ENCODE data around the gene KRT6B.

KRT6B gene

DNA sequence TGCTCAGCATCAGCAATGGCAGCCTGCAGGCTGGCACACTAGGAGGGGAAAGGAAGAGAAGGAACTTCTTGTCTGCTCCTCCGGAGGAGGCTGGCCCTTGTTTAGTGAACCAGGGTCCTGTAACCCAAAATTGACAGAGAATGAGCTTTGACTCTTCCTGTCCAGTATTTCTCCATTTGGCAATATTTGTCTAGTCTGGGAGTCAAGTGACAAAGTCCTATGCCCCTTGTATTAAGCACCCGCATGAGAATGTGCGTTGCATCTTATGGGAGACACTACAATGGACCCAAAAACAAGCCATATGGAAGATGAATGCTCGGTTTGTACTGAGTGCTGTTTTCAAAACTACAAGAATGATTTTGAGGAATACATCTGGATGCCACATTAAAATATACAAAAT lies 17.9 kb upstream of the KRT6B start:
- Histone ChIP-seq H3K27ac (ENCODE audit: low read depth, low read length) (no peak overlapping the region), H3K23ac (ENCODE audit: low read length) (no peak overlapping the region), H2BK120ac (ENCODE audit: low read depth, low read length) (no peak overlapping the region), H3K18ac (ENCODE audit: low read length) (no peak overlapping the region), H3K36me3 (ENCODE audit: control insufficient read depth, insufficient read depth, low read length) (no peaks in the 10 kb centered on the region), H3K79me1 (ENCODE audit: low read length) (no peaks in the 10 kb centered on the region), H4K5ac (ENCODE audit: low read length) (no peak overlapping the region), H3K4me1 (ENCODE audit: control insufficient read depth, low read depth, low read length) (no peaks in the 10 kb centered on the region), H4K8ac (ENCODE audit: low read depth, low read length) (no peak overlapping the region), H2BK5ac (ENCODE audit: low read length) (no peak overlapping the region), H3K4me3 (ENCODE audit: low read length) (no peak overlapping the region), H2AK5ac (ENCODE audit: low read length) (no peak overlapping the region), H3K4me2 (ENCODE audit: low read length) (no peak overlapping the region), H3K27me3 (ENCODE audit: insufficient read depth, low read length, poor library complexity) (no peaks in the 10 kb centered on the region), H3K56ac (ENCODE audit: low read length) (no peak overlapping the region), H3K9ac (ENCODE audit: low read length) (no peak overlapping the region), H2BK15ac (replicated peaks; ENCODE audit: low read depth) (no peak overlapping the region), H3K4ac (ENCODE audit: low read depth, low read length) (no peak overlapping the region), H3K79me2 (ENCODE audit: control insufficient read depth, insufficient read depth, low read length) (no peaks in the 10 kb centered on the region)
- DNase-seq: no peak
- no CpG with 5 or more reads among the region's 4 CpGs for WGBS (ENCODE audit: extremely low coverage, insufficient coverage, low lambda C conversion rate)

GRCh38 chr12:52464897-52465296 lies 13.0 kb upstream of the KRT6B start:
- no peak overlapping the region for H2BK15ac ChIP-seq (replicated peaks; ENCODE audit: low read depth)
- H3K36me3 ChIP-seq (ENCODE audit: control insufficient read depth, insufficient read depth, low read length): no peaks in the 10 kb centered on the region
- H4K8ac ChIP-seq (ENCODE audit: low read depth, low read length): no peak overlapping the region
- no peak overlapping the region for H3K27ac ChIP-seq (ENCODE audit: low read depth, low read length)
- H3K79me2 ChIP-seq (ENCODE audit: control insufficient read depth, insufficient read depth, low read length): no peaks in the 10 kb centered on the region
- no peaks in the 10 kb centered on the region for H3K27me3 ChIP-seq (ENCODE audit: insufficient read depth, low read length, poor library complexity)
- H3K4me2 ChIP-seq (ENCODE audit: low read length): no peak overlapping the region
- no peak overlapping the region for H3K56ac ChIP-seq (ENCODE audit: low read length)
- no peak overlapping the region for H4K5ac ChIP-seq (ENCODE audit: low read length)
- no peaks in the 10 kb centered on the region for H3K79me1 ChIP-seq (ENCODE audit: low read length)
- no peak for DNase-seq
- no peak overlapping the region for H2AK5ac ChIP-seq (ENCODE audit: low read length)
- H3K18ac ChIP-seq (ENCODE audit: low read length): no peak overlapping the region
- no CpG with 5 or more reads among the region's 2 CpGs for WGBS (ENCODE audit: extremely low coverage, insufficient coverage, low lambda C conversion rate)
- no peak overlapping the region for H2BK5ac ChIP-seq (ENCODE audit: low read length)
- no peak overlapping the region for H3K4ac ChIP-seq (ENCODE audit: low read depth, low read length)
- no peak overlapping the region for H3K4me3 ChIP-seq (ENCODE audit: low read length)
- H3K9ac ChIP-seq (ENCODE audit: low read length): no peak overlapping the region
- H2BK120ac ChIP-seq (ENCODE audit: low read depth, low read length): no peak overlapping the region
- no peaks in the 10 kb centered on the region for H3K4me1 ChIP-seq (ENCODE audit: control insufficient read depth, low read depth, low read length)
- H3K23ac ChIP-seq (ENCODE audit: low read length): no peak overlapping the region

DNA sequence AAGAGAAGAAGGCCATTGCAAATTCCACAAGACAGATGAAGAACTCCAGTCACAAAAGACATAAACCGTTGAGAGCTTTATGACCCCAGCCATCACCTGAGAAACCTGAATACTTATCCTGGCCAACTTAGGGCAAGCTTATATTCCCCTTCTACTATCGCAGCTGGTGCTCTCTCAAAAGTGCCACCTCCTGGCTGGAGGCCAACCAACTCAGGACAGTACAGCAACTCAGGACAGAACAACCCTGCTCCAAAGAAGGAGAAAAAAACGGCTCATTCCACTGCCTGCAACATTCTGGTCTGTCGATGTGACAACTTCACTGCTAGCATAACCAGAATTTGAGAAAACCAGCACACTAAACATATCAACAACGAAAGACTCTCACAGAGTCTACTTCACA lies 9.7 kb upstream of the KRT6B start:
- H3K18ac ChIP-seq (ENCODE audit: low read length): no peak overlapping the region
- H4K5ac ChIP-seq (ENCODE audit: low read length): no peak overlapping the region
- H3K79me2 ChIP-seq (ENCODE audit: control insufficient read depth, insufficient read depth, low read length): no peaks in the 10 kb centered on the region
- no peak overlapping the region for H3K9ac ChIP-seq (ENCODE audit: low read length)
- peak; percentile 11 for DNase-seq
- no CpG with 5 or more reads among the region's 5 CpGs for WGBS (ENCODE audit: extremely low coverage, insufficient coverage, low lambda C conversion rate)
- no peak overlapping the region for H2AK5ac ChIP-seq (ENCODE audit: low read length)
- H3K4ac ChIP-seq (ENCODE audit: low read depth, low read length): no peak overlapping the region
- no peak overlapping the region for H4K8ac ChIP-seq (ENCODE audit: low read depth, low read length)
- no peak overlapping the region for H3K27ac ChIP-seq (ENCODE audit: low read depth, low read length)
- H3K4me2 ChIP-seq (ENCODE audit: low read length): no peak overlapping the region
- no peak overlapping the region for H2BK5ac ChIP-seq (ENCODE audit: low read length)
- no peaks in the 10 kb centered on the region for H3K79me1 ChIP-seq (ENCODE audit: low read length)
- H3K36me3 ChIP-seq (ENCODE audit: control insufficient read depth, insufficient read depth, low read length): no peaks in the 10 kb centered on the region
- H3K4me1 ChIP-seq (ENCODE audit: control insufficient read depth, low read depth, low read length): no peaks in the 10 kb centered on the region
- no peaks in the 10 kb centered on the region for H3K27me3 ChIP-seq (ENCODE audit: insufficient read depth, low read length, poor library complexity)
- no peak overlapping the region for H2BK120ac ChIP-seq (ENCODE audit: low read depth, low read length)
- H3K23ac ChIP-seq (ENCODE audit: low read length): no peak overlapping the region
- no peak overlapping the region for H2BK15ac ChIP-seq (replicated peaks; ENCODE audit: low read depth)
- H3K56ac ChIP-seq (ENCODE audit: low read length): no peak overlapping the region
- no peak overlapping the region for H3K4me3 ChIP-seq (ENCODE audit: low read length)

DNA sequence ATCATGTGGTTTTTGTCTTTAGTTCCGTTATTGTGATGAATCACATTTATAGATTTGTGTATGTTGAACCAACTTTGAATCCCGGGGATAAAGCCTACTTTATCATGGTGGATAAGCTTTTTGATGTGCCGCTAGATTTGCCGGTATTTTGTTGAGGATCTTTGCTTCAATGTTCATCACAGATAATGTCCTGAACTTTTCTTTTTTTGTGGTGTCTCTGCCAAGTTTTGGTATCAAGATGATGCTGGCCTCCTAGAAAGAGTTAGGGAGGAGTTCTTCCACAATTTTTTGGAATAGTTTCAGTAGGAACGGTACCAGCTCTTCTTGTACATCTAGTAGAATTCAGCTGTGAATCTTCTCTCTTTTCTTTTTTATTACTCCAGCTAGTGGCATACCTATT lies 6.9 kb upstream of the KRT6B start:
- Histone ChIP-seq H2BK15ac (replicated peaks; ENCODE audit: low read depth) (no peak overlapping the region), H2BK5ac (ENCODE audit: low read length) (no peak overlapping the region), H3K56ac (ENCODE audit: low read length) (no peak overlapping the region), H4K8ac (ENCODE audit: low read depth, low read length) (no peak overlapping the region), H3K36me3 (ENCODE audit: control insufficient read depth, insufficient read depth, low read length) (no peaks in the 10 kb centered on the region), H3K27me3 (ENCODE audit: insufficient read depth, low read length, poor library complexity) (no peaks in the 10 kb centered on the region), H3K4ac (ENCODE audit: low read depth, low read length) (no peak overlapping the region), H3K79me1 (ENCODE audit: low read length) (no peaks in the 10 kb centered on the region), H3K4me1 (ENCODE audit: control insufficient read depth, low read depth, low read length) (no peaks in the 10 kb centered on the region), H3K4me2 (ENCODE audit: low read length) (no peak overlapping the region), H3K4me3 (ENCODE audit: low read length) (no peak overlapping the region), H3K27ac (ENCODE audit: low read depth, low read length) (no peak overlapping the region), H3K18ac (ENCODE audit: low read length) (no peak overlapping the region), H2BK120ac (ENCODE audit: low read depth, low read length) (no peak overlapping the region), H3K79me2 (ENCODE audit: control insufficient read depth, insufficient read depth, low read length) (no peaks in the 10 kb centered on the region), H4K5ac (ENCODE audit: low read length) (no peak overlapping the region), H3K23ac (ENCODE audit: low read length) (no peak overlapping the region), H3K9ac (ENCODE audit: low read length) (no peak overlapping the region), H2AK5ac (ENCODE audit: low read length) (no peak overlapping the region)
- no peak for DNase-seq
- no CpG with 5 or more reads among the region's 5 CpGs for WGBS (ENCODE audit: extremely low coverage, insufficient coverage, low lambda C conversion rate)

DNA sequence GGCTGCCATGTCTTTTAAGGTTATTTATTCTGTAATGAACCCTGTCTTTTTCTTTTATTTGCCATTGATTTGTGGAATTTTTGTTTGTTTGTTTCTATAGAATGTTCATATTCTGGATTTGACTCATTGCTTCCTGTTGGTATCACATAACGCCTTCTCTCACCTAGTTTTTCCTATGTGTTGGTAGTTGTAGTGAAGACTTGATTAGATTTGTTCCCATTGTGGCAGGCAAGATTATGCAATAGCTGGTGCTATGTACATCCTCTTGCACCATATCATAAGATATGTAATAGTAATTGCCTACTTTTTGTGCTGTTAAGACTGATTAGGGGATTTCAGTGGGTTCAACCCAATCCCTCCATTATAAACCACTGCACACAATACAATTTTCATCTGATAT lies 3.9 kb upstream of the KRT6B start:
- no peak for DNase-seq
- Histone ChIP-seq H3K4me2 (ENCODE audit: low read length) (no peak overlapping the region), H3K36me3 (ENCODE audit: control insufficient read depth, insufficient read depth, low read length) (no peaks in the 10 kb centered on the region), H3K79me2 (ENCODE audit: control insufficient read depth, insufficient read depth, low read length) (no peaks in the 10 kb centered on the region), H3K9ac (ENCODE audit: low read length) (no peak overlapping the region), H4K8ac (ENCODE audit: low read depth, low read length) (no peak overlapping the region), H3K23ac (ENCODE audit: low read length) (no peak overlapping the region), H3K27me3 (ENCODE audit: insufficient read depth, low read length, poor library complexity) (no peaks in the 10 kb centered on the region), H3K79me1 (ENCODE audit: low read length) (no peaks in the 10 kb centered on the region), H4K5ac (ENCODE audit: low read length) (no peak overlapping the region), H3K4me1 (ENCODE audit: control insufficient read depth, low read depth, low read length) (no peaks in the 10 kb centered on the region), H3K27ac (ENCODE audit: low read depth, low read length) (no peak overlapping the region), H2BK120ac (ENCODE audit: low read depth, low read length) (no peak overlapping the region), H3K56ac (ENCODE audit: low read length) (no peak overlapping the region), H3K18ac (ENCODE audit: low read length) (no peak overlapping the region), H3K4me3 (ENCODE audit: low read length) (no peak overlapping the region), H2AK5ac (ENCODE audit: low read length) (no peak overlapping the region), H2BK15ac (replicated peaks; ENCODE audit: low read depth) (no peak overlapping the region), H3K4ac (ENCODE audit: low read depth, low read length) (no peak overlapping the region), H2BK5ac (ENCODE audit: low read length) (no peak overlapping the region)
- no CpG with 5 or more reads among the region's 1 CpG for WGBS (ENCODE audit: extremely low coverage, insufficient coverage, low lambda C conversion rate)

DNA sequence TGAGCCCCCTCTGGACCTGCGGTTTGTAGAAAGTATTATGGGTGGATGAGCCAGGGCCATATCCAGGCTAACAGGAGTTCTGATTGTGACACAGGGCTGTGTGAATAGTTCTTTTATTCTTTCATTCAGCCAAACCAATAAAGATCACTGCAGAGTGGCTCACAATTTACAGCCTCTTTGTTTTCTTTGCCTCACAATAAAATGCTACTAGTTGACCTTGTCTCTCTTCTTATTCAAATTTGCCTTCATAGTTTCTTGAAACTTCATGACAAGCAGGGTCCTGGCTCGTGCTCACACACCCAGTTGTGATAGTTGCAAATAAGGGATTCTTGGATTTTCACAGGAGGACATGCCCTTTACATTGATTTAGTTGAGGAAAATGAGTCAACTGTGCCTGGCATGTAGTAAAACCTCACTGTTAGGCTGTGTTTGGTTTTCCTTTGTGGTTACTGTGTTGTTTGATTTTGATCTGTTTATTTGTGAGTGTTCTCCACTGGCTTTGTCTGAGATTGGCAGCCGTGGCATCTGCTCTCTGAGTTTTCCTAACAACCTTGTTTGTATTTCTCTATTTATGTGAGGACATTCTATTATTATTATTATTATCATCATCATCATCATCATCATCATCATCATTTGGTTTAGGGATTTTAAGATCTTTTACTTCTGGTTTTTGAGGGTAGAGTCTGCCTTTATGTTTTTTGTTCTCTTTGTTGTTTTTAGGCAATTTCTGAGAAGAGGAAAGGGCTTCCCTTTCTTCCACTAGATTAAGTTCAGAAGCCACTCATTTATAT lies 2.7 kb upstream of the KRT6B start:
- no peak overlapping the region for H2BK120ac ChIP-seq (ENCODE audit: low read depth, low read length)
- no peak overlapping the region for H3K23ac ChIP-seq (ENCODE audit: low read length)
- H3K36me3 ChIP-seq (ENCODE audit: control insufficient read depth, insufficient read depth, low read length): no peaks in the 10 kb centered on the region
- no peak overlapping the region for H4K5ac ChIP-seq (ENCODE audit: low read length)
- H3K4me2 ChIP-seq (ENCODE audit: low read length): no peak overlapping the region
- no peak overlapping the region for H3K56ac ChIP-seq (ENCODE audit: low read length)
- no CpG with 5 or more reads among the region's 3 CpGs for WGBS (ENCODE audit: extremely low coverage, insufficient coverage, low lambda C conversion rate)
- H3K4ac ChIP-seq (ENCODE audit: low read depth, low read length): no peak overlapping the region
- H3K4me1 ChIP-seq (ENCODE audit: control insufficient read depth, low read depth, low read length): no peaks in the 10 kb centered on the region
- H2BK5ac ChIP-seq (ENCODE audit: low read length): no peak overlapping the region
- no peak overlapping the region for H3K27ac ChIP-seq (ENCODE audit: low read depth, low read length)
- no peaks in the 10 kb centered on the region for H3K79me2 ChIP-seq (ENCODE audit: control insufficient read depth, insufficient read depth, low read length)
- no peak overlapping the region for H2BK15ac ChIP-seq (replicated peaks; ENCODE audit: low read depth)
- no peak overlapping the region for H3K18ac ChIP-seq (ENCODE audit: low read length)
- H3K27me3 ChIP-seq (ENCODE audit: insufficient read depth, low read length, poor library complexity): no peaks in the 10 kb centered on the region
- DNase-seq: no peak
- no peak overlapping the region for H2AK5ac ChIP-seq (ENCODE audit: low read length)
- H4K8ac ChIP-seq (ENCODE audit: low read depth, low read length): no peak overlapping the region
- no peak overlapping the region for H3K4me3 ChIP-seq (ENCODE audit: low read length)
- H3K9ac ChIP-seq (ENCODE audit: low read length): no peak overlapping the region
- no peaks in the 10 kb centered on the region for H3K79me1 ChIP-seq (ENCODE audit: low read length)

All from mesendoderm (in vitro differentiated cells).